GM12891 (cell line): ENCODE measurements around the gene BORCS8.

Experiments
- POLR2A ChIP-seq: IDR thresholded peaks from 2 replicates; pipeline ENCODE4 v1.6.1; 2011; ENCODE audit warnings: low read depth, low read length, control low read depth
- POLR2AphosphoS5 ChIP-seq: IDR thresholded peaks from 2 replicates; pipeline ENCODE4 v1.6.1; 2011; ENCODE audit warnings: low read depth, low read length, control low read depth
- SPI1 ChIP-seq: IDR thresholded peaks from 2 replicates; pipeline ENCODE4 v1.6.1; 2011; ENCODE audit warnings: low read depth, low read length, control low read depth
- TAF1 ChIP-seq: IDR thresholded peaks from 2 replicates; pipeline ENCODE4 v1.6.1; 2011; ENCODE audit warnings: low read depth, low read length, control low read depth

DNA sequence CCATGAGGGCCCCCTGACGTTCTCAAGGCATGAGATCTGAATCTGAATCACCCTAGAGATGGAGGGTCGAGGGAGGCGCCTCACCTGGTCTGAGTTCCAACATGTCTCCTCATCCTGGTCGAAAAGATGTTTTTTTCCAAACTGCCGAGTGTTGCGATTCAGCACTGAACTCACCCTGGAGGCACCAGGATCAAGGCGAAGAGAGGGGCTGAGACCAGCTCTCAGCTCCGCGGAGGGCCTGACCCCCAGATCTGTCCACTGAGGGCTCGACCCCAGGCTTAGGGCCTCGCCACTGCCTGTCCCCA, 10.7 kb upstream of the BORCS8 start:
- no peak for TF ChIP-seq POLR2A
- no peak for TF ChIP-seq POLR2AphosphoS5
- TF ChIP-seq TAF1: no peak
- TF ChIP-seq SPI1: no peak
